Ammon's horn (tissue), 1 donor: Measurements from ENCODE around the gene MACROD2.

Source experiments
- DNase-seq: peaks from one replicate; pipeline ENCODE4 v3.0.0-alpha.2; 2016; ENCODE audit warnings: low spot score

The MACROD2 gene

DNA sequence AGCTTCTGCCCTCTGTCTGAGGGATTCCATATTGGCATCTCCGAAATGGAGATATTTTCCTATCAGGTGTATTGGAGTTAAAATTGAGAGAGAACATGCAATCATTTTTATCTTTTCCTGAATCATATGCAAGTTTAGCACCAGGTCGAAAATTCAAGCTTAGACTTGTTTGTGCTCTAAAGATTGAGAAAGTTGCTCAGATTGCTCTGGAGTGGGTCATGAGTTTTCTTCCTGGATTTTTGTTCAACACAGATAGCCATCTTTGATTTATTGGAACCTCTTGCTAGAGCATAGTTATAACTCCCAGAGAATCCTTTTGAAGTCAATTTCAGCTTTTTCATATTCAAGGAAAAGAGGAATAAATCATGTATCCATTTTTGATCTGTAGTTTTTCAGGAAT lies 715.6 kb downstream of the MACROD2 start:
- DNase-seq = no peak

DNA sequence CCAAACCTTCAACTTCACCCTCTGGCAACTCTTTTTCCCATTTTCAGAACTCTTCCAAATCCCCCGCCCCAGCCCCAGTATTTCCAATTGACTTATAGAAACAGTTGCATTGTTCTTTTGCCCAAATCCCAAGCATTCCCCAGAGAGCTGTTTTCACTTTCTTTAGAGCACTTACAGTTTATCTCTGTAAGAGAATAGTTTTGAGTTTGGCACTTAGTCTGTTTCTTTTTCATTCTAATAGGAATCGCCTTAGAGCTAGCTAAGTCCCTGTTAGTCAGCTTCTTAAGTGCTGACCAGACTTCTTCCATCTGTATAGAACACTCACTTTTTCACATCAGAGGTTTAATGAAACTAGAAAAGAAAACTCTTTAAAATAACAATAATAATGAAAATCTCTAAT lies 716.3 kb downstream of the MACROD2 start:
- no peak for DNase-seq

DNA sequence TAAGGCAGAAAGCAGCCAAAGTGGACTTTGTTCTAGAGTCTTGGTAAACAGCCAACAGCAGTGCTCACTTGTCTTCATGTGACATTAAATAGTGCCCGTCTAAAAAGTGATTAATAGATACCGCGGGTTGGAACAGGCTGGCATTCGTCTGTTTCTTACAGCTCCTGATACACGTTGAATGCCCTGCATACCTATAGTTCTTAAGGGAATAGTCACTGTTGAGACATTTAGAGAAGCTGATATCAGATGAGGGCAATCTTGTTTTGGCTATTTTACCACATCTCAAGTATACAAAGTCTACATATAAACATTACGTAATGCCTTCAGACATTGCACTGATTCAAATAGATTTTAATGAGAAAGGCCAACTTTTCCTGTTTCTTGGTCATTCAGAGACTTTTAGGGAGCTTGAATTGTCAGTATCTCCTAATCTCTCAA lies 717.0 kb downstream of the MACROD2 start:
- no peak for DNase-seq

GRCh38 chr20:14715400-14715799 lies 720.1 kb downstream of the MACROD2 start:
- DNase-seq = no peak

DNA sequence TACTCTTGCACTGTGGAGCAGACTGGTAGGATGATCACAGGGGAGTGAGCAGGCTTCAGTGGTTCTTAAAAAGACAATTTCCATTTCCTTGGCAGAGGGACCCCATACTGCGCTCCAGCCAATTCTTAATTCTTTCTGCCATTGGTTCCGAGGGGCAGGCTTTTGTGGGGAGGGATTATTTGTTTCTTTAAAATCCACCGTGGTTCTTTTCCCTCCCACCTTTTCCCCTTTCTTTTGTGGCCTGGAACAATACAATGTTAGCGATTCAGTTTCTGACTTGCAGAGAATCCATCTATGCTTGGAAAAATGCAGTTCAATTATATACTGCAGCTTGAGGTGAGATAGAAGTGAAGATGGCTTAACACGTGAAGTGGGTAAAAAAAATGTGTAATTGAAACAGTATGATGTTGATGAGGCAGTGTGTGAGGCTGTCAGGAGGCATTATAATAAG lies 721.1 kb downstream of the MACROD2 start:
- DNase-seq = no peak

- DNase-seq = no peak
Observed at GRCh38 chr20:14717134-14717999, 722.1 kb downstream of the MACROD2 start.

DNA sequence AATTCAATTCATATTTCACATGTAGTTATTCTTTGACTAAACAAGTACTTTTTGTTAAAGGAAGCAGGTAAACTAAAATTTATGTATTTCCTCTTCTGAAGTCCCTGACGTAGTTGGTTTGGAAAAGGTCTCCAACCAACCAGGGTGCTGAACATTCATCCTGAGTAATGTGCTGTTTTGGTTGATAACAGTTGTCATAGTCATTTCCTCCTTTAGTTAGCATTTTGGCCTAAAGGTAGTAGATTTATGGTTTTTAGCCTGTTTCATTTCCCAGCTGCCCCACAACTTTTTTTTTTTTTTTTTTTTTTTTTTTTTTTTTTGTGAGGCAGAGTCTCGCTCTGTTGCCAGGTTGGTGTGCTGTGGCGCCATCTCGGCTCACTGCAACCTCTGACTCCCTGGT lies 724.9 kb downstream of the MACROD2 start:
- DNase-seq = no peak

DNA sequence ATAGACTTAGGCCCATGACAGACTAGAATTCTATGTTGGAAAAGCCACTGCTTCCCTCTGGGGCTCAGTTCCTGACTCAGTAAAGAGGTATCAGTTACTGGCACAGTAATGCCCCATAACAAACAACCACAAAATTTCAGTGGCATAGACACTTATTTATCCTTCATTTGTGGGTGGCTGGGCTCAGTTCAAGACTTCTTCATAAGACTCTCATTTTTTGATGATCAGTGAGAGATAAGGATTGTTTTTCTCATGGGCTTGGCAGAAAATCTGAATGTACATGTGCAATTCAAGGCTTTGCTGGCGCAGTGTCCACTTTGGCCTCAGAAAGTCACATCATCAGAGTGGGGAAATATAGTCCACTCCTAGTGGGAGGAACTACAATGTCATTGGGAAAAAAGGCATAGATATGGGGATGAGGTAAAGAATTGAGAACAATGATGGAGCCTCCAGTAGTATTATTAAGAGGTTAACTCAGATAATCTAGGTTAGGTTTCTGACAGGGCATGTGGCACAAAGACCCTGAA lies 726.7 kb downstream of the MACROD2 start:
- no peak for DNase-seq

- no peak for DNase-seq
Observed at GRCh38 chr20:14723614-14724013, 728.3 kb downstream of the MACROD2 start.

DNA sequence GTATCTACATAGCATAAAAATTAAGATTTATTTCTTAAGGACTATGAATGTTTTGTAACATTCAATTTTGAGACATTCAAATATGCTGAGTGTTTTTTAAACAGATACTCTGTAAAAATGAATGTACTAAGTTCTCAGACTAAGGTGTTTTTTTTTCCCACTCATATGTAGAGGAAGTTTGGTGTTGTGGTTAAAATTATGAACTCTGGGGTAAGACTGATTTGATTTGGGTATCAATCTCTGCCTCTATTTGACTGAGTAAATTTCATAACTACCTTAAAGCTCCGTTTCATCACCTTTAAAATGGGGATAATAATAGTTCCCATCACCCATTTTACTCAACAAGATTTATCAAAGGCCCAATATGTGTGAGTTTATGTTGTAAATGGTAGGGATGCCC lies 728.7 kb downstream of the MACROD2 start:
- DNase-seq = no peak

DNA sequence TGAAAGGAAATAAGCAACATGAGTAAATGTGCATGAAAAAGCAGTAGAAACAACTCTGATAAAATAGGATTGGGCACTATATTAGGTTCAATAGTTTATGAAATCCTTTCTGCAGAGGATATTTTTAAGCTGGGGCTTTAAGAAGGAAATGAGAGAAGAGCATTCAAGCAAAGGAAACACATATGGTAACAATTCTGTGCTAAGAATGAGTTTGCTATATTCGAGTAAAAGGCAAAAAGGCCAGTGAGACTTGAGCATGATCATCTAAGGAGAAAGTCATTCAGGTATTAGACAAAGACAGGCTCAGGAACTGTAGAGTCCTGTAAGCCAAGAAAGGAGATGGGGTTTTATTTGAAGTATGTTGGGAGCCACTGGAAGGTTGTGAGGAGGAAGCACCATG lies 729.2 kb downstream of the MACROD2 start:
- no peak for DNase-seq

DNA sequence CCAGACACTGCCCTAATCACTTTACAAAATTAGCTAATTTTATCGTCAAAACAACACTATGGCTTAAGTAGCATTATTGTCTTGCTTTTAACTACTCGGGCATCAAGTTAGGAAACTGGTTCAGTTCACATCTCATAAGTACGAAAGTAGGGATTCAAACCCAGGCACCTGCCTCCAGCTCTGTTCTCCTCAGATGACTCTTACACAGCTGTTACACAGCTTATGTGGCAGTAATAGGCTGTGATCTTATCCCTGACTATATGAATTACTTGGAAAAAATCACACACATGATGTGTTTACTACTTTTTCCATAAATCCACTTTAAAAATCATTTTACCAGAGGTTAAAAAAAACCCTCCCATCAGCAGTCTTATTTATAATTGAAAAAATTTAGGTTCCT lies 731.3 kb downstream of the MACROD2 start:
- DNase-seq = no peak

- no peak for DNase-seq
Observed at GRCh38 chr20:14727485-14728150, 732.3 kb downstream of the MACROD2 start.

DNA sequence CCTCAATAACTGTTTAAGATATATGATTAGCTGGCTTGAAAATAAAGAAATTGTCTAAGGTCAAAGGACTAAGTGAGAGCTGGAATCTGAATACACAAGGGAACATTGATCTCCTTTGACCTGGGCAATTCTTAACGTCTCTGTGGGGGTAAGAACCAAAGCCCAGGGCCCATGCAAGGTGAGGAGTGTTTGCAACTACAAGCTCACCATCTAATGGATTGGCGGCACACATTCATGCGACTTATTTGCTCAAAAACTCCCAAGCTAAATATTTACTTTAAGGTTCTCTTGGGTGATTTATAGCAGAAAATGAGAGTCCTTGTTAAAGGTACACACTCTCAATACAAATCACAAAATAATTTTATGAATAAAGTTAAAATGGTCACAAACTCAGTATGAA lies 734.1 kb downstream of the MACROD2 start:
- DNase-seq = no peak

DNA sequence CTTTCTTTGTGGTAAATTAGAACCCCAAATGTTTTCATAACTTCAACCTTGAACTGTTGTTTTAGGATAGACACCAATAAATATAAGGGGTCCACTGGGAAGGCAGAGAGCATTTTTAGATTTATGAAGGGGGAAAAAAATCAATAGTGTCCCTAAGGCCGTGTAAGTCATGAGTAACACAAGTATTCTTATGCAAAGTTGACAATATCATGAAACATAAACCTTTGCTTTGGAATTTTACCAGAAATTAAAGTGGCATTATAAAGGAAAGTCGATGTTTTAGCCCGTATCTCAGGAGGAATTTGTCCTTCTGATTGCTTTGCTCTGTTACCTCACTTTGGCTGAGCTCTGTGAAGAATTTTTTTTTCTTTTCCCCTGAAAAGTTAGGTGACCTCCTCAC lies 737.0 kb downstream of the MACROD2 start:
- DNase-seq = no peak

- no peak for DNase-seq
Observed at GRCh38 chr20:14732996-14733395, 737.7 kb downstream of the MACROD2 start.

DNA sequence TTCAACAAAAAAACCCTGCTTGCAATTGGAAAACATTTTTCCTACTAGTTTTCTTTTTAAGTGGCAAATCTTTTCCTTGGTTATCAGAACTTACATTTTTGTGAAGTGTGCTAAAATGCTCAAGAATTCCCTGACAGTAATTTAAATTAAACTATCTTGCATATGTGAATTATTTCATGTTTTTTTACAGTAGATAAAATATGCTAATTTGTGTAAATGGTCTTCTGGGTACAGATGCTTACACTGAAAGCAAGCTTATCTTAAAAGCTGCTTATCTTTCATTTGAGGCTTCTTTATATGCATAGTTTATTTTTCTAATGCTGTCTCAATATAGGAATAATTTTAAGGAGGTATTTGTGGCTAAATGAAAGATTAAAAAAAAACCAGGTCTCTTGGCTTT lies 745.1 kb downstream of the MACROD2 start:
- no peak for DNase-seq

GRCh38 chr20:14741616-14742015 lies 746.3 kb downstream of the MACROD2 start:
- no peak for DNase-seq

GRCh38 chr20:14744723-14745122 lies 749.4 kb downstream of the MACROD2 start:
- no peak for DNase-seq

- DNase-seq = no peak
Observed at GRCh38 chr20:14745830-14746229, 750.5 kb downstream of the MACROD2 start.

- DNase-seq = no peak
Observed at GRCh38 chr20:14751191-14751590, 755.9 kb downstream of the MACROD2 start.

DNA sequence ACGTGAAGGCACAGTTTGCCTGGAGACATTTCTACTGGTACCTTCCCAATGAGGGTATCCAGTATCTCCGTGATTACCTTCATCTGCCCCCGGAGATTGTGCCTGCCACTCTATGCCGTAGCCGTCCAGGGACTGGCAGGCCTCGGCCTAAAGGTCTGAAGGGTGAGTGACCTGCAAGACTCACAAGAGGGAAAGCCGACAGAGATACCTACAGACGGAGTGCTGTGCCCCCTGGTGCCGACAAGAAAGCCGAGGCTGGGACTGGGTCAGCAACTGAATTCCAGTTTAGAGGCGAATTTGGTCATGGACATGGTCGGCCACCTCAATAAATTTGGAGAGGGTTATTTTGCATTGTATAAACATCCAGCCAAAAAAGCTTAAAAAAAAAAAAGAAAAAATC lies 762.4 kb downstream of the MACROD2 start:
- DNase-seq = no peak

DNA sequence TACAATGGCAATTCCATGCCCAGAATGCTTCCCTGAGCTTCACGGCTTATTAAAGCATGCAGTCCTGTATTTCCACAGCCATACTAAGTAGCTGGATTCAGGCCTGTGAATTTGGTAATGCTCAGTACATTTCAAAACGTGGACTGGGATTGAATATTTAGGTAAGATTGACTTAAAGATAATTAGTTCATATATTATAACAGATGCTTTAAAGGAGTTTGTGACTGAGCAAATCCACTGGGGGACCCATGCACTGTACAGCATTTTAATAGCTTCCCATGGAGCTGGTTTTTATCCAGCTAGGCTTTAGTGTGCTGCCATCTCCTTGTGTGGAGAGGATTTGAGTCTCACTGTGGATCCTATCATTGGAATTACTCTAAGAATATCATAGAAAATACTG lies 763.0 kb downstream of the MACROD2 start:
- no peak for DNase-seq
